Measurements from ENCODE around the gene SPIN3. TPM values are rescaled to one million over a fixed set of nuclear protein-coding genes. Genes with fewer than 3 reads are reported as not detected.

SPIN3 gene
- total RNA-seq, 4 donors from 2014 or later, result 12.7 to 20.1 (median 16.4) TPM

GRCh38 chrX:56986138-56986537 lies 9.2 kb downstream of the SPIN3 start:
- Histone ChIP-seq H3K9me3 (no peaks in the 10 kb centered on the region), H3K4me3 (no peak overlapping the region)
- no peak for TF ChIP-seq CTCF (IDR thresholded peaks at IDR 0.05)
- TF ChIP-seq POLR2A (IDR thresholded peaks at IDR 0.05), result no peak
- no peak for TF ChIP-seq EP300 (IDR thresholded peaks at IDR 0.05)

GRCh38 chrX:56978172-56978571 lies 17.2 kb downstream of the SPIN3 start:
- TF ChIP-seq CTCF (IDR thresholded peaks at IDR 0.05) (peak; percentile 32 to 69 (median 59)), POLR2A (IDR thresholded peaks at IDR 0.05) (no peak)
- H3K4me3 ChIP-seq, result no peak overlapping the region
- H3K27me3 ChIP-seq, result peaks cover 0 to 10% of the 10 kb centered on the region in 2 donors
- no peaks in the 10 kb centered on the region for H3K9me3 ChIP-seq
- H3K4me1 ChIP-seq, result no peaks in the 10 kb centered on the region
- H3K36me3 ChIP-seq, result peaks cover 0 to 8% (median 0%) of the 10 kb centered on the region in 3 donors
- WGBS, 2 donors, result 54 to 61% methylated on average over 1 of the region's 1 CpG
- H3K27ac ChIP-seq, result no peak overlapping the region
- DNase-seq (ENCODE audit: low spot score in 2 of 2), result peak in 1 of 2 donors; percentile 26

More at GRCh38 chrX:56986138-56986537, 9.2 kb downstream of the SPIN3 start:
- DNase-seq (ENCODE audit: low spot score in 2 of 2), result no peak
- H3K27me3 ChIP-seq, result peaks cover 0 to 7% of the 10 kb centered on the region in 2 donors
- no peak overlapping the region for H3K27ac ChIP-seq
- 67 to 96% methylated on average over 1 of the region's 1 CpG for WGBS, 2 donors
- H3K36me3 ChIP-seq, result peaks cover 0 to 16% (median 0%) of the 10 kb centered on the region in 3 donors
- H3K4me1 ChIP-seq, result no peaks in the 10 kb centered on the region

GRCh38 chrX:56975611-56976010 lies 19.7 kb downstream of the SPIN3 start:
- TF ChIP-seq POLR2A (IDR thresholded peaks at IDR 0.05) (no peak), CTCF (IDR thresholded peaks at IDR 0.05) (peak in 1 of 5 experiments; percentile 15)
- no peak overlapping the region for H3K27ac ChIP-seq
- peaks cover 0 to 3% of the 10 kb centered on the region in 2 donors for H3K27me3 ChIP-seq
- 13 to 30% methylated on average over 2 of the region's 2 CpGs for WGBS, 2 donors
- no peaks in the 10 kb centered on the region for H3K36me3 ChIP-seq
- no peak overlapping the region for H3K4me3 ChIP-seq
- DNase-seq (ENCODE audit: low spot score in 2 of 2), result no peak
- H3K4me1 ChIP-seq, result no peaks in the 10 kb centered on the region
- H3K9me3 ChIP-seq, result no peaks in the 10 kb centered on the region

- Histone ChIP-seq H3K27me3 (peaks cover 0 to 3% of the 10 kb centered on the region in 2 donors), H3K36me3 (no peaks in the 10 kb centered on the region), H3K4me1 (no peaks in the 10 kb centered on the region), H3K9me3 (no peaks in the 10 kb centered on the region), H3K4me3 (no peak overlapping the region), H3K27ac (no peak overlapping the region)
- WGBS, 2 donors, result 63 to 78% methylated on average over 3 of the region's 3 CpGs
- DNase-seq (ENCODE audit: low spot score in 2 of 2), result no peak
- TF ChIP-seq EP300 (IDR thresholded peaks at IDR 0.05) (no peak), POLR2A (IDR thresholded peaks at IDR 0.05) (no peak), CTCF (IDR thresholded peaks at IDR 0.05) (no peak)
Observed at GRCh38 chrX:56974408-56974807, 20.9 kb downstream of the SPIN3 start.

- peaks cover 0 to 3% of the 10 kb centered on the region in 2 donors for H3K27me3 ChIP-seq
- DNase-seq (ENCODE audit: low spot score in 2 of 2), result no peak
- no peaks in the 10 kb centered on the region for H3K4me1 ChIP-seq
- no peaks in the 10 kb centered on the region for H3K9me3 ChIP-seq
- H3K36me3 ChIP-seq, result no peaks in the 10 kb centered on the region
- TF ChIP-seq CTCF (IDR thresholded peaks at IDR 0.05) (no peak), EP300 (IDR thresholded peaks at IDR 0.05) (no peak), POLR2A (IDR thresholded peaks at IDR 0.05) (no peak)
- H3K4me3 ChIP-seq, result no peak overlapping the region
- no peak overlapping the region for H3K27ac ChIP-seq
Observed at GRCh38 chrX:56969559-56969958, 25.8 kb downstream of the SPIN3 start.
